Caco-2 (cell line): ENCODE data around the gene LRMDA. TPM values are rescaled to one million over a fixed set of nuclear protein-coding genes. Genes with fewer than 3 reads are reported as not detected.

ENCODE experiments used
- BruUV-seq: library from RNA; stranded (reverse); fragments of 400-500 nt; replicated peaks from 2 replicates; lab custom pipeline; 2021; lab: Mats Ljungman, UMichigan
- CTCF ChIA-PET: fragments of 300-600 bp; sonication (Branson Sonifier 250); formaldehyde crosslinking; loops from one replicate; lab custom pipeline; 2022; ENCODE audit warnings: antibody characterized with exemption; lab: Charles Lee
- POLR2A ChIA-PET: fragments of 300-600 bp; sonication (Branson Sonifier 250); formaldehyde crosslinking; loops from one replicate; lab custom pipeline; 2022; ENCODE audit warnings: antibody characterized with exemption; lab: Charles Lee
- DNase-seq, 2 experiments: peaks; one replicate each; pipeline versions ENCODE4 v3.0.0 to v3.0.0-alpha.2; 2020 to 2022
- H3K27me3 ChIP-seq: replicated peaks from 2 replicates; pipeline ENCODE4 v1.6.0; 2011; ENCODE audit warnings: low read length; ENCODE audit not compliant: control insufficient read depth, insufficient read depth
- H3K36me3 ChIP-seq: 2 replicates; pipeline ENCODE4 v1.5.1; 2011; ENCODE audit warnings: low read length; ENCODE audit not compliant: control insufficient read depth, insufficient read depth
- H3K4me1 ChIP-seq: fragments of 250-450 bp; sonication (Bioruptor Pico); 2 replicates; pipeline ENCODE4 v1.5.1; 2020; ENCODE audit warnings: mild to moderate bottlenecking
- H3K4me3 ChIP-seq: 2 replicates; pipeline ENCODE4 v1.5.1; 2011; ENCODE audit warnings: low read depth, mild to moderate bottlenecking, control low read depth, low read length
- H3K9me3 ChIP-seq: fragments of 250-450 bp; sonication (Bioruptor Pico); 2 replicates; pipeline ENCODE4 v1.5.1; 2020; ENCODE audit warnings: mild to moderate bottlenecking, moderate library complexity
- H3K27ac Mint-ChIP-seq: one replicate; pipeline ENCODE4 v1.8.0; 2022; ENCODE audit warnings: mixed read lengths; ENCODE audit not compliant: unreplicated experiment
- H3K27me3 Mint-ChIP-seq: one replicate; pipeline ENCODE4 v1.8.0; 2022; ENCODE audit warnings: mixed read lengths; ENCODE audit not compliant: insufficient read depth, unreplicated experiment
- H3K36me3 Mint-ChIP-seq: one replicate; pipeline ENCODE4 v1.8.0; 2022; ENCODE audit warnings: mild to moderate bottlenecking, mixed read lengths; ENCODE audit not compliant: insufficient read depth, unreplicated experiment
- H3K4me1 Mint-ChIP-seq: one replicate; pipeline ENCODE4 v1.8.0; 2022; ENCODE audit warnings: low read depth, mixed read lengths; ENCODE audit not compliant: unreplicated experiment
- H3K4me3 Mint-ChIP-seq: one replicate; pipeline ENCODE4 v1.8.0; 2022; ENCODE audit warnings: mild to moderate bottlenecking, moderate library complexity, mixed read lengths; ENCODE audit not compliant: unreplicated experiment
- H3K9me3 Mint-ChIP-seq: one replicate; pipeline ENCODE4 v1.8.0; 2022; ENCODE audit warnings: mixed read lengths; ENCODE audit not compliant: unreplicated experiment
- intact Hi-C: fragments of 100-400 bp; cut with micrococcal nuclease; formaldehyde crosslinking; loops from one replicate; pipeline ENCODE4 v1.10.0; 2022; ENCODE audit not compliant: unreplicated experiment
- total RNA-seq: library from RNA; stranded (reverse); gene quantifications from 2 replicates; pipeline ENCODE4 v1.2.3, GENCODE V29; 2022
- TF ChIP-seq, protein P1 (sequence below), 2 experiments: fragments of 200-600 bp in 1 of 2; IDR thresholded peaks; 1 replicate in 1 of 2; 2 replicates in 1 of 2; pipeline versions ENCODE4 v1.5.1 to v1.8.0; 2011 to 2022; ENCODE audit warnings: antibody characterized with exemption in 1 of 2, control low read depth in 1 of 2, inconsistent platforms in 1 of 2, low read depth in 1 of 2, low read length in 1 of 2, mild to moderate bottlenecking in 1 of 2, moderate library complexity in 1 of 2; ENCODE audit not compliant: insufficient read depth in 1 of 2, severe bottlenecking in 1 of 2, unreplicated experiment in 1 of 2

The LRMDA gene
- total RNA-seq, 1 experiment from 2014 or later, result 18.5 TPM

DNA sequence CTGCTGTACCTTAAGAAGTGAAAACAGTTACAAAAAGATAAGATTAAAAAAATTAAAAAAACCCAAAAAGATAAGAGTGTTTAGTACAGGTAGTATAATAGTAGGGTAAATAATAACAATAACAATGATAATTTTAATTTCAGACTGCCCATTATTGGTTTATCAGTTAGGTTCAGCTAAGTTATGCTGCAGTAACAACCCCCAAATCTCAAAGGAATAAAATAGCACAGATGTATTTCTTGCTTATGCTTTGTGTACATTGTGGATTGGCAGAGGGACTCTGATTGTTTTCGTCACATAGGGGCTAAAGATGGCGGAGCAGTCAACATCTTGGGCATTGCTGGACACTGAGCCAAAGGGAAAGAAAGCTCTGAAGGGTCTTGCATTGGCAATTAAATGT lies 264.6 kb downstream of the LRMDA start:
- no peaks in the 10 kb centered on the region for H3K36me3 Mint-ChIP-seq
- no peak overlapping the region for H3K27ac Mint-ChIP-seq
- H3K4me3 Mint-ChIP-seq, result no peak overlapping the region
- H3K9me3 ChIP-seq, result no peaks in the 10 kb centered on the region; the same call in 1 of the 2 replicates
- DNase-seq, result no peak
- CTCF ChIA-PET, result no interaction called here
- H3K9me3 Mint-ChIP-seq, result no peaks in the 10 kb centered on the region
- no peaks in the 10 kb centered on the region for H3K4me1 Mint-ChIP-seq
- intact Hi-C loops, result no loop called here
- no peaks in the 10 kb centered on the region for H3K36me3 ChIP-seq
- no peak overlapping the region for H3K4me3 ChIP-seq
- H3K27me3 ChIP-seq, result no peaks in the 10 kb centered on the region
- no TSS peak for BruUV-seq
- no peaks in the 10 kb centered on the region for H3K27me3 Mint-ChIP-seq
- POLR2A ChIA-PET, result no interaction called here
- no peaks in the 10 kb centered on the region for H3K4me1 ChIP-seq
- TF ChIP-seq, protein P1, sequence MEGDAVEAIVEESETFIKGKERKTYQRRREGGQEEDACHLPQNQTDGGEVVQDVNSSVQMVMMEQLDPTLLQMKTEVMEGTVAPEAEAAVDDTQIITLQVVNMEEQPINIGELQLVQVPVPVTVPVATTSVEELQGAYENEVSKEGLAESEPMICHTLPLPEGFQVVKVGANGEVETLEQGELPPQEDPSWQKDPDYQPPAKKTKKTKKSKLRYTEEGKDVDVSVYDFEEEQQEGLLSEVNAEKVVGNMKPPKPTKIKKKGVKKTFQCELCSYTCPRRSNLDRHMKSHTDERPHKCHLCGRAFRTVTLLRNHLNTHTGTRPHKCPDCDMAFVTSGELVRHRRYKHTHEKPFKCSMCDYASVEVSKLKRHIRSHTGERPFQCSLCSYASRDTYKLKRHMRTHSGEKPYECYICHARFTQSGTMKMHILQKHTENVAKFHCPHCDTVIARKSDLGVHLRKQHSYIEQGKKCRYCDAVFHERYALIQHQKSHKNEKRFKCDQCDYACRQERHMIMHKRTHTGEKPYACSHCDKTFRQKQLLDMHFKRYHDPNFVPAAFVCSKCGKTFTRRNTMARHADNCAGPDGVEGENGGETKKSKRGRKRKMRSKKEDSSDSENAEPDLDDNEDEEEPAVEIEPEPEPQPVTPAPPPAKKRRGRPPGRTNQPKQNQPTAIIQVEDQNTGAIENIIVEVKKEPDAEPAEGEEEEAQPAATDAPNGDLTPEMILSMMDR (IDR thresholded peaks at IDR 0.05; ENCODE audit: insufficient read depth in 1 of 2, low read depth in 1 of 2, low read length in 1 of 2, severe bottlenecking in 1 of 2, unreplicated experiment in 1 of 2), result no peak

DNA sequence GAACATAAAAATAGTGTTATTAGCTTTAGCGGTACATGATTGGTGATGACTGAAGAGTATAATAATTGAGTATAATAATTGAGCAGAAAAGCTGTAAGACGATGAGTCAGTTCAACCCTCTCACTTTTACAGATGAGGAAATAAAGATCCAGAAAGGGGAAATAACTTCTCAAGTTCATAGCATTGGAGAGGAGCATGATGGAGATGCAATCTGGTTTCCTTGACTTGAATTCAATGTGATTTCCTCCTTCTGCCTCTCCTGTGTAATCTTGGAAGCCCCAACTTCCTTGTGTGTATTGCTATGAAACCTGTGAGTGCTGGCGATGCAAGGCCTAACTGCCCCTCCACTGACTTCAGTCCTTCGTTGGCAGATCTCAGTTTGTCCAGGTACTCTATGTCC lies 265.1 kb downstream of the LRMDA start:
- TF ChIP-seq, protein P1 (IDR thresholded peaks at IDR 0.05; ENCODE audit: insufficient read depth in 1 of 2, low read depth in 1 of 2, low read length in 1 of 2, severe bottlenecking in 1 of 2, unreplicated experiment in 1 of 2), result no peak
- Histone ChIP-seq H3K4me3 (no peak overlapping the region), H3K9me3 (no peaks in the 10 kb centered on the region; the same call in 1 of the 2 replicates), H3K36me3 (no peaks in the 10 kb centered on the region), H3K4me1 (no peaks in the 10 kb centered on the region), H3K27me3 (no peaks in the 10 kb centered on the region)
- no TSS peak for BruUV-seq
- H3K36me3 Mint-ChIP-seq, result no peaks in the 10 kb centered on the region
- DNase-seq, result no peak
- no peak overlapping the region for H3K27ac Mint-ChIP-seq
- no peak overlapping the region for H3K4me3 Mint-ChIP-seq
- no peaks in the 10 kb centered on the region for H3K4me1 Mint-ChIP-seq
- H3K27me3 Mint-ChIP-seq, result no peaks in the 10 kb centered on the region
- intact Hi-C loops, result no loop called here
- no peaks in the 10 kb centered on the region for H3K9me3 Mint-ChIP-seq
- POLR2A ChIA-PET, result no interaction called here
- CTCF ChIA-PET, result no interaction called here

DNA sequence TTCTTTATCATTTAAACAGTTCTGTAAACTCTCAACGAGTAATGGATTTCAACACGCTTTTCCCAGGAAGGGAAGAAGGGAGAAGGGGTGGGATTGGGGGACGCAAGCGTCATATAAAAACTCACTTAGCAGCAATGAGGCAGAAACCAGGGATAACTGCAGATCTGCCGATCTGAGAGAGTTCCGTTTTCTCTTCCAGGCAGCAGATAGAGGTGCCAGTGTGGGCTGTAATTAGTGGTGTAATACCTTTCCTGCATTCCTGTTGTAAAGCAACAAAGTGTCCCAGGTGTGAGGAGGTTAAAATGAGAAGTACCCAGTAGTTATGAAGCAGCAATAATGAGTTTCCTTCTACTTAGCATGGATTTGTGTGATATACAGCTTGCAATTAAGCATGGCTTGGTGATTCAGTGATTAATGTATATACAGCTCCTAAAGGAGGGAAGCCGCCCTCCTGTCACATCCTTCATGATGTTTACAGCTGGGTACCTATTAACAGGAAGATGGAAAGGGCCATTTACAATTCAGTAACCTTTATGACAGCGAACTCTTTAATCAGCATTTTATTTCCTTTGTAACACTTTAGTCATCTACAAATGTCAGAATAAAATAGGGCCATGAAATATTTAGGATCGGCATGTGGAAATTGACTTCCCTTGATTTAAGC lies 271.9 kb downstream of the LRMDA start:
- H3K9me3 Mint-ChIP-seq, result no peaks in the 10 kb centered on the region
- no TSS peak for BruUV-seq
- POLR2A ChIA-PET, result no interaction called here
- H3K4me3 Mint-ChIP-seq, result no peak overlapping the region
- H3K27me3 Mint-ChIP-seq, result no peaks in the 10 kb centered on the region
- TF ChIP-seq, protein P1 (IDR thresholded peaks at IDR 0.05; ENCODE audit: insufficient read depth in 1 of 2, low read depth in 1 of 2, low read length in 1 of 2, severe bottlenecking in 1 of 2, unreplicated experiment in 1 of 2), result no peak
- Histone ChIP-seq H3K4me1 (no peaks in the 10 kb centered on the region), H3K27me3 (no peaks in the 10 kb centered on the region), H3K9me3 (no peaks in the 10 kb centered on the region; the same call in 1 of the 2 replicates), H3K36me3 (no peaks in the 10 kb centered on the region), H3K4me3 (no peak overlapping the region)
- H3K27ac Mint-ChIP-seq, result no peak overlapping the region
- H3K4me1 Mint-ChIP-seq, result peaks cover 5% of the 10 kb centered on the region
- CTCF ChIA-PET, result no interaction called here
- H3K36me3 Mint-ChIP-seq, result no peaks in the 10 kb centered on the region
- intact Hi-C loops, result no loop called here
- DNase-seq, result no peak
